GM21381 (cell line): ENCODE data around the gene ZNF425.
"Not testable (repeated sequence)": the region's sequence is repeated elsewhere in the genome, so short reads cannot be mapped to it uniquely, and the experiment has no call there.

Source experiments
- ATAC-seq: cut with Tn5 transposase; IDR thresholded peaks from one replicate; pipeline ENCODE4 v1.9.1; 2021; ENCODE audit warnings: mild to moderate bottlenecking, moderate library complexity; ENCODE audit not compliant: unreplicated experiment

Gene ZNF425, protein sequence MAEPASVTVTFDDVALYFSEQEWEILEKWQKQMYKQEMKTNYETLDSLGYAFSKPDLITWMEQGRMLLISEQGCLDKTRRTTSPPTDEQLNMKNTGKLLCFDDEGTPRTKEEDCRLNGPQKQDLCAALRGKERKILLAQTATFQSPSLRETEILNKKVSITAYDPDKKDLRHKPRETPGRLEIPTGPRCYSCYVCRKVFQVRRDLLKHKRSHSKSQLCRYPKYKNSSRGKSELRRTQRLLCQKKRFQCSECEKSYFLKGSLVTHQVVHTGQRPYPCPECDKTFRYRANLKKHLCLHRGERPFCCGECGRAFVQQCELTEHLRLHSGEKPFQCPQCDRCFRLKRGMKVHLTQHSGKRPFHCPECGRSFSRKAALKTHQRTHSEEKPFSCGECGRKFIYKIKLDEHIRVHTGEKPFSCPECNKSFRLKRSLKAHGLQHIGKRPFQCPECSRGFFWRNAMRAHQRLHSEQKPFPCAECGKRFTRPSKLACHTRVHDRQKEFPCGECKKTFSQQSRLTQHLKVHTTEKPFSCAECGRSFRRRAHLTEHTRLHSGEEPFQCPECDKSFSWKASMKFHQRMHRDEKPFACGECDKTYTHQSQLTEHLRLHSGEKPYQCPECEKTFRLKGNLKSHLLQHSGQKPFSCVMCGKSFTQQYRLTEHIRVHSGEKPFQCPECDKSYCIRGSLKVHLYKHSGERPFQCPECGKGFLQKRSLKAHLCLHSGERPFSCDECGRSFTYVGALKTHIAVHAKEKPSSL

DNA sequence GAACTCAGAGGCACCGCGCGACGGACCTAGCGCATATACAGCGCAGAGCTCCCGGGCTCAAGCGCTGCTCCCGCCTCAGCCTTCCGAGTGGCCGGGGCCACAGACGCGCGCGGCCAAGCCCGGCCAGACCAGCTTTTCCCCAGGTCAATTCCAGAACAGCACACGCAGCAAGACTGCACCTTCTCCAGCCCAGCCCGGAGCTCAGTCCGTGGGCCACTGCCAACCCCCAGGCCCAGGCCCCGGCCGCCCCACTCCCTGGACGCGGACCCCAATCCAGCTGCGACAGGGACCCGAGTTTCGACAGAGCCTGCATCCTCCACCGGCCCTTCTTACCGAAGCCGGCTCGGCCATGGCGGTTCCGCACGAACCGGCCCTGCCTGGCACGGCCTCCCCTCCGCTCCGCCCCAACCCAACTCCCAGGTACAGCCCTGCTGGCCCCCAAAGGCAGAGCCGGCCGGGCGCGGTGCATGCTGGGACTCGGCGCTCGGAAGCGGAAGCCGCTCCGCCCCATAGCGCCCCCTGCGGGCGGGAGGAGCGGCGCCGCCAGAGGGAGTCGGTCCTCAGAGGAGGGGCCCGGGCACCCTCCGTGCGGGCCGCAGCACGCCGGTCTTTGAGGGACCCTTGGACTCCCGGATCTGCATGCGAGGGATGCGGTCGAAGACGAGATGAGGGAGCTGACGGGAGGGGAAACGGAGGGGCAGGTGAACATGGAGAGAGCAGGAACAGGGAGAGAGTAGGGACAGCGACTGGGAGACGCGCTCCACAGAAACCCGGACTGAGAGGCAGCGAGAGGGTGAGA, at the start of gene ZNF425:
TSS of gene ZNF425 (minus strand) at position 462 of the 799 bp plus-strand sequence. CDS start at position 351, 111 bp downstream.
- peak; percentile 87 for ATAC-seq

DNA sequence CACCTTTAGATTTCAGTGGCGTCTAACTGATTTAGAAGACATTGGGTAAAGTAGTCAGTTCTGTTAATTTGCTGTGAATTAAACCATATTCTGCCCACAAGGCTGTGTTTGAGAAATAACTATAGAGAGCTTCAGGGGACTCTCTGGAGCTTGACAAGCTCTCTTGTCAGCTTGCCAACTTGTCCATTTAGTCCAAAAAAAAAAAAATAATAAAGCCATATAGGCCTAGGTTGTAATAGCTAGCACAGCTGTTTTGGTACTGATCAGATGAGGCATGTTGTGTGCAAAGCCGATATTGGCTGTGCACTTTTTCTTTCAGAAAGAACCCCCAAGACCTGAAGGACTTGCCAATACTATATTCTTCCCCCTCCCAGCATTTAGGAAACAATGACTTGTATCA, 49.0 kb upstream of the ZNF425 start:
- ATAC-seq = no peak

DNA sequence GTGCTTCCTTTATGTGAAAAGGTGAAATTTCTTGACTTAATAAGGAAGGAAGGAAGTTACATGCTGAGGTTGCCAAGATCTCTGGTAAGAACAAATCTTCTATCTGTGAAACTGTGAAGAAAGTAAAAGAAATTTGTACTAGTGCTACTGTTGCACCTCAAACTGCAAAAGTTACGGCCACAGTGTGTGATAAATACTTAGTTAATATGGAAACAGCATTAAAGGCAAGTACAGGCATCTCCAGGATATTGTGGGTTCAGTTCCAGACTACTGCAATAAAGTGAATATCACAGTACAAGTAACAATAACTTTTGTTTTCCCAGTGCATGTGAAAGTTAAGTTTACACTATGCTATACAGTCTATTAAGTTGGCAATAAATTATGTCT, 46.4 kb upstream of the ZNF425 start:
- no peak for ATAC-seq

DNA sequence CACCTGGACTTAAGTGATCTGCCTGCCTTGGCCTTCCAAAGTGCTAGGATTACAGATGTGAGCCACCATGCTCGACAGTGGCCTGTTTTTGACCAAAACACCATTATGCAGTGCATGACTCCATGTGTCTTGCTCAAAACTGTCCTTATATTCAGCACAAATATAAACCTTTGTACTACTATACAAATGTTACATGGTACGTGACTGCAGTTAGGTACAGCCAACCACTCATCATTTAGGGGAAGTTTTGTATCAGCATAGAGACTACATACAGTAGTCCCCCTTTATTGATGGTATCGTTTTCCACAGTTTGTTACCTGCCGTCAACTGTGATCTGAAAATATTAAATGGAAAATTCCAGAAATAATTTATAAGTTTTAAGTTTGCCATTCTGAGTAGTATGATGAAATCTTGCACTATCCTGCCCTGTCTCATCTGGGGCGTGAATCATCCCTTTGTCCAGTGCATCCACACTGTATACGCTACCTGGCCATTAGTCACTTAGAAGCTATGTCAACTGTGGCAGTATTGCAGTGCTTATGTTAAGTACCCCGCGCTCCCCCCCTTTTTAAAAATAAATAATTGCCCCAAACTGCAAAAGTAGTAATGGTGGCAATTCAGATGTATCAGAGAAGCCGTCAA, 45.9 kb upstream of the ZNF425 start:
- ATAC-seq = no peak

DNA sequence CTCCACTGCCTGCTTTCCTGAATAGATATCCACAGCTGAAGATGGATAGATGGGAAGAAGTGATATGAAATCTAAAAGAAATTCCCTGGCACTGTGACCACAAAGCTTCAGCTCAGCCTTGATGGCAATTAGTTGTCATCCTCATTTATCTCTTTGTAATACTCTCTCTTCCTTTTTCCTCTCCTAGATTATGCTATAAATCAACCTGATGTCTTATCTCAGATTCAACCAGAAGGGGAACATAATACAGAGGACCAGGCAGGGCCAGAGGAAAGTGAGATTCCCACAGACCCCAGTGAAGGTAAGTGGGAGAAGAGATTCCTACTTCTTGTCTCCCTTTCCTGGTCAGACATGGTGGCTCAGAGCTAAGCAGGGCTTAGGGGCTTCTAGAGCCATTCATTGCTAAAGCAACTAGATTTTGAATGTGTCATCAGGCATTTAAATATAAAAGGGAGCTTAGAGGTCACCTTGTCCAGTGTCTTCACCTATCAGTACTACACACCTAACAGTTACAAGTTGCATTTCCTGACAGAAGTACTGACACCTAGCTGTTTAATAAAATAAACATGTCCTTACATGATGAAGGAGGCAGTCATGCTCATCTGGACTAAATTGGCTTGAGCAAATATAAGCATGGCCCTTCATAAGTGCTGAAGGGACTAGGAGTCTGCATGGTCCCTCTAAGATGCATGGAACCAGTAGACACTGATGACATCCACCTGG, 40.7 kb upstream of the ZNF425 start:
- no peak for ATAC-seq

DNA sequence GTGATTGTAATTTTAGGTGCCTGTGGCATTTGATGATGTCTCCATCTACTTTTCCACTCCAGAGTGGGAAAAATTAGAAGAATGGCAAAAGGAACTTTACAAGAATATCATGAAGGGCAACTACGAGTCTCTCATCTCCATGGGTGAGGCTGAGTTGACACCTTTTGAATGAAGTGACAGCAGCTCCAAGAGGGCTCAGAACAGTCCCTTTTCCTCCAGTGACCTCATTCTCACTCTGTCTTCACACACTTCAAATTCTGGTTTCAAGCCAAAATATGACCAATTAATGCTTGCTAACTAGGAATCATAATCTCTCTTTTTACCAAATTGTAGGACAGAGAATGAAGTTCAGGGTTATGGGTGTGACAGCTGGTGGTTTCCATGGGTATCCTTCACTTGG, 40.0 kb upstream of the ZNF425 start:
- no peak for ATAC-seq

DNA sequence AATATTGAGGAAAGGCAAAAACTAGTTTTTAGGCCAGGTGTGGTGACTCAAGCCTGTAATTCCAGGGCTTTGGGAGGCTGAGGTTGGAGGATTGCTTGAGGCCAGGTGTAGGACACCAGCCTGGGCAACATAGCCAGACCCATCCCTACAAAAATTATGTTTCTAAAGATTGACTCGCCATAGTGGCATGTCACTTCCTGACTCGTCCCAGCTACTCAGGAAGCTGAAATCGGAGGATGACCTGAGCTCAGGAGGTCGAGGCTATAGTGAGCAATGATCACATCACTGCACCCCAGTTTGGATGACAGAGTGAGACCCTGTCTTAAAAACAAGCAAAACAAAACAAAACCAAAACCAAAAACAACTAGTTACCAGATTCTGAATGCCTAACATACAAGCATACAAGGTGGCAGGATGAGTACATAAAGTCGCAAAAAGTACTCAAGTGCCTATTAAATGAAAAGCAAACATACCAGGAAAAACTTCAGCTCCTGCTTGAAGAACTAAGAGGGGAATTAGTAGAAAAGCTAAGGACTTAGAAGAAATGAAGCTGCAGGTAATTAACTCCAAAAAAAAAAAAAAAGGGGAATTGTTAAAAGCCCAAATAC, 35.2 kb upstream of the ZNF425 start:
- ATAC-seq = no peak

DNA sequence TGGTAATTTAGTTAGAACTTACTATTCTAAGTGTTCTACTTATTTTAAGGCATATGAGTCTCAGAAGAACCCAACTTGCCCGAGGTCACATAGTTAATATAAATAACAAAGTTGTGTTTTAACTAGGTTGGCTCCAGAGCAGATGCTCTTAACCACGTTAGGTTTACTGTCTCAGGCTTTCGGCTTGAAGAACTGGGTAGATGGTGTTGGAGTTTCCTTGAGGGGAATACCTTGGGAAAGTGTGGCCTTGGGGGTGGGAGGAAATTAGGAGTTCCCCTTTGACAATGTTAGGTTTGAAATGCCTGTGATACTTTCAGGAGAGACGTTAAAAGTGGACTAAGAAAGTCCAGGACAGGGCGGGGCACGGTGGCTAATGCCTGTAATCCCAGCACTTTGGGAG, 30.8 kb upstream of the ZNF425 start:
- no peak for ATAC-seq

DNA sequence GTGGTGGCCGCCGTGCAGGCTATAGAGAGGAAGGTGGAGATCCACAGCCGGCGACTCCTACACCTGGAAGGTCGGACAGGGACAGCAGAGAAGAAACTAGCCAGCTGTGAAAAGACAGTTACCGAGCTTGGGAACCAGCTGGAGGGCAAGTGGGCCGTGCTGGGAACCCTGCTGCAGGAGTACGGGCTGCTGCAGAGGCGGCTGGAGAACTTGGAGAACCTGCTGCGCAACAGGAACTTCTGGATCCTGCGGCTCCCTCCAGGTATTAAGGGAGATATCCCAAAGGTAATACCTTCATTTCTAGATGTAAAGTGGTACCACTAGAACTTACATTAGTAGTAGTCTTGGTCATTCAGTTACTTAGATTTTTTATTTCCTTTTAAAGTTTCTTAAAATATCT, 27.9 kb upstream of the ZNF425 start:
- no peak for ATAC-seq

DNA sequence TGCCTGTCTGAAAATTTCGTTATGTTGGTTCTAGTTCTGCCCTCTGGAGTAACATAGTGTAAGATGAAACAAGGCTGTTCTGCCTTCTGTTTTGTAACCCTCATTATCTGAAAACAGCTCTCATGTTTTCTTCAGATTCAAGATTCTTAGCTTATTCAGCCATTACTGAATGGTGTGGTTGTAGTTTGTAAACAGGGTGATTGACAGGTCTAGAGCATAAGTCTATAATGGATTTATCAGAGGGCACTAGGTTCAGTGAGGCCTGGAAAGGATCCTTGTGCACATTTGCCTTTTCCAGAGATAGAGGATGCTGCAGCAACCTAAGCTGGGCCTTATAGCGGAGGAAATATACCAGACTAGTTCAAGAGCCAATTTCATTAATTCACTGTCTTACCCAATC, 27.2 kb upstream of the ZNF425 start:
- no peak for ATAC-seq

DNA sequence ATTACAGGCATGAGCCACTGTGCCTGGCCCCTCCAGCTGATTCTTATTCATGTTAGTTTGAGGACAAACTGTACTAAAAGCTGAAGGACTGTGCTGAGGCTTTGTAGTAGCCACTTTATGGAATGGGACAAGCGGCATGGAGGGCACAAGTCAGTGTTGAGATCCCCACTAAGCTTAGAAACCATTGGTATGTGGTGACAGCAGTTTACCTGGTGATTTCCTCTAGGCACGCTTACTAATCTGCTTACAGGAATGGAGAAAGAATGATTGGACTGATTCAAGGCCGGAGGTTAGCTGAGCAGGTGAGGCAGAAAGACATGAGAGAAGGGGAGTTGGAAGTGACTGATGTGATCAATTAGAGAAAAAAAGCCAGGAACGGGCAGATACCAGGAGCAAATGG, 24.9 kb upstream of the ZNF425 start:
- ATAC-seq = no peak

DNA sequence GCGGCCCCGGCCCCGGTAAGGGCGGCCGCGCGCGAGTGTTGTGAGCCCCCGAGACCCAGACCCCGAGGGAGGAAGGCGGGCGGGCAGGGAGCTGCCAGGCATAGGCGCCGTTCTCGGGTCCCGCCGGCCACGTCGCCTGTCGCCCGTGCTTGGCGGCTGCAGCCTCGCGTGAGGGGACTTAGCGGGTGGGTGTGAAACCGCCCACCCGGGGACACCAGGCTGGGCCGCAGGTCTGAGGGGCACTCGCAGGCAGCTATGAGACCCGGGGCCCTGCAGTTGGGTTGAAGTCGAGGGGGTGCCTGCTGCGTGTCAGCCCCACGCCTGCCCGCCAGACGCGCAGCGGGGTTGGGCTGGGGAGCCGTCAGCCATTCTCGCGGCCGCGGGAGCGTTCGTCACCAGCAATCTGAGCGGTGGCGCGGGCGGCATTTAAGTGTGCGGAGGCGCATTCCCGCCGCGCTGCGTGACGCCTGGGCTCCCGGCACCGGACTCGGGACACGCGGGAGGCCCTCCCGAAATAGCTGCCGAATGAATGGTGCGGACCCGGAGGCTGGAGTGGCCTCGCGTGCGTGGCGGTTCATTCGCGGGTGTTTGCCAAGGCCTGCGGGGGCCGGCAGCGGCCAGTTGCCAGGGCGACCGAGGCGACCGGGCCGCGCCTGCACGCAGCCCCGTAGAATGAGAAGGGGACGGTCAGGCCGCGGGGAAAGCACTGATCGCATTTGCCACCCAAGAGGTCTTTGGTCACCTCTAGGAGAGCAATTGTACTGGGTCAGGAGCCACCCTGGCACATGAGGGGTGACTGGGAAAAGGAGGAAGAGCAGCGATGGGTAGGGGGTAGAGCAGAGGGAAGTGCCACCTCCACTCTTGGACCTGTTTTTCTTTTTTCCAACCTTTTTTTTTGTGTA, 21.9 kb upstream of the ZNF425 start:
- ATAC-seq = peak; percentile 30

DNA sequence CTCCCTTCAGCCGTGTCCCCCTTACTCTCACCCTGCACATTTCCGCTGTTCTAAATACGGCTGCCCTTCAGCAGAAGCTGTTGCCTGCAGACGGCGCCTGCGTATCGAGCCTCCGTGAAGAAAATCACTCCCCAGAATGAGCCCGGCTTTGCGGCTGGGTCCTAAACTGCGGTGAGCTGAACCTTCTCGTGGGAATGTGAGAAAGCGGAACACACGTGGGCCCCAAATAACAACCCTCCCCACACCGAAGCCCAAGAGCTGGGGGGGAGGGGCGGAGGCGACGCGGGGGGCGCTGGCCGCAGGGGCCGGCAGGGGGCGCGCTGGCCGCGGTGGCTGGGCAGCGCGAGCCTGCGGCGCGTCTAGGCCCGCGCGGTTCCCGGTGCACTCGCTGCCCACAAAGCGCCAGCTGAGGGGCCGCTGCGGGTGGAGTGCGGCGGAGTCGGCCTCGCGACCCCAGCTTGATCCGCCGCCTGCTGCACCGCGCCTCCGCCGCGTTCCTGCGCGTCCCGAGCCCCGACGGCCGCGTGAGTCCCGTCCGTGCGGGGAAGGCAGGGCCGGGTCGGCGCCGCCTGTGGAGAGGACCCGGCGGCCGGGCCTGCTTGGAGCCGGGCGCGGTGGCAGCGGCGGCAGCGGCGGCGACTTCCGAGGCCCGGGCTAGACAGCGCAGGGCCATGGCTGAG, 21.1 kb upstream of the ZNF425 start, which contains the start of gene ZNF398:
TSS of gene ZNF398 (plus strand) at position 382 of the 680 bp plus-strand sequence. CDS start at position 672, 290 bp downstream.
- peak; percentile 75 for ATAC-seq

DNA sequence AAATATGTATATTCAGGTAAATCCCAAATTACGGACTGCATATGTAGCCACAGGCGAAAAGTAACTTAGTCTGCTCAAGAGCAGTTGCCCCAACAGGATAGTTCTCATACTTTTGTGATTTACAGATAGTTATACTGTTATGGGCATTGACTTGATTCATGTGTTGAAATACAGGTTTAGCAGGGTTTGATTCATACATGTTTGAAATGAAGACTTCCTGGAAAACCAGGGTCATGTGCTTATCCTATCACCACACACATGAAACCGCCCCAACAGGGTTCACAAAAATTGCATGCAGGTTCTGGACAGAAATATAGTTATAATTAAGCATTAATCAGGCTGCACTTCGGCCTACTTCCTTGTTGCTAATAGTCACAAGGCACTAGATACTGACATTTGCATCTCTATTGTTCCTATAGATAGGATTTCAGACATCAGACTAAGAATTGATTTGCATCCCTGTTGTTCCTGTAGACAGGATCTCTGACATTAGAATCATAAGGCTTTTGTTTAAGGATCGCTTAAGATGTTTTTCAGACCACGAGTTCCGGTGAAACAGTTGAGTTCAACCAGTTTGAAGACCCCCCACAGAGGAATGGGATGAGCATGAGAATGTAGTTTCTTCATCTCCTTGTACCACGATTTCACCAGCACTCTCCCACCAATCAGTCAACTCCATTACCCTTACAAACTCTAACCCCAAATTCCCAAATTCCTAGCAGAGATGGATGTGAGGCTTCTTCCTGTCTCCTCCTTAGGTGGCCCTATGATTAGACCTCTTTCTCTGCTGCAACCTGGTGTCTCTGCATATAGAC, 19.1 kb upstream of the ZNF425 start:
- no peak for ATAC-seq

DNA sequence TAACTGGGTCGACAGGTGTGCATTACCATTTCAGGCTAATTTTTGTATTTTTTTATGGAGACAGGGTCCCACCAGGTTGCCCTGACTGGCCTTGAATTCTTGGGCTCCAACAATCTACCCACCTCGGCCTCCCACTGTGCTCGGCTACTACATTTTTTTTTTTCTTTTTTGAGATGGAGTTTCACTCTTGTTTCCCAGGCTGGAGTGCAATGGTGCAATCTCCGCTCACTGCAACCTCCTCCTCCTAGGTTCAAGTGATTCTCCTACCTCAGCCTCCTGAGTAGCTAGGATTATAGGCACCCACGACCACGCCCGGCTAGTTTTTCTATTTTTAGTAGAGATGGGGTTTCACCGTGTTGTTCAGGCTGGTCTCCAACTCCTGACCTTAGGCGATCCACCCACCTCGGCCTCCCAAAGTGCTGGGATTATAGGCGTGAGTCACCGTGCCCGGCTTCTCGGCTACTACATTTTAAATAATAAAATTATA, 18.4 kb upstream of the ZNF425 start:
- not testable (repeated sequence) for ATAC-seq

DNA sequence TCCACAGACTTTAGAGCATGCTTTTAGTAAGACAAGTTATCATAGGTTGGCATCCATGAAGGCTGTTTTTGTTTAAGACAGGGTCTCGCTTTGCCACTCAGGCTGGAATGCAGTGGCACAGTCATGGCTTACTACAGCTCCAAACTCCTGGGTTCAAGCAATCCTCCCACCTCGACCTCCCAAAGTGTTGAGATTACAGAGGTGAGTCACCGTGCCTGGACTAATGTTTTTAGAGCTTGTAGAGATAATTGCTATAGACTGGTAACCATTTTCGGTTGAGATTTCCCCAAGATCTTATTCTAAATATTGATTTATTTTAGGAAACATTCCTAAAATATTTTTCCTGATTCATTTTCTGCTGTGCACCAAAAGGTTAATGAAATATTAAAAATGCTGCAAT, 15.8 kb upstream of the ZNF425 start:
- no peak for ATAC-seq

DNA sequence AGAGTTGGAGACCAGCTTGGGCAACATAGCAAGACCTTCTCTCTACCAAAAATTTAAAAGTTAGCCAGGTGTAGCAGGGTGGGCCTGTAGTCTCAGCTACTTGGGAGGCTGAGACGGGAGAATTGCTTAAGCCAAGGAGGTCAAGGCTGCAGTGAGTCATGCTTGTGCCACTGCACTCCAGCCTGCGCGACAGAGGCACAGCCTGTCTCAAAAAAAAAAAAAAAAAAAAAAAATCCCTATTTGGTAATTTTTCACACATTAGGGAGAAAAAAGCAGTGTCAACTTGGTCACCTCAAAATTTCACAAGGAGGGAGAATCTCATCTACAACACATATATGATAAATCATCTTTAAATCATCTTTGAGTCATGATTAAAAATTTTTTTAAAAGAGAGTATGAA, 14.7 kb upstream of the ZNF425 start:
- no peak for ATAC-seq
